SU-DHL-6 (cell line): ENCODE data around the gene TPD52L2.

Source experiments
- H2AFZ ChIP-seq: fragments of 200-600 bp; sonication (generic); 2 replicates; pipeline ENCODE4 v1.6.1; 2014; ENCODE audit warnings: low read depth, mild to moderate bottlenecking, moderate library complexity, mixed read lengths, antibody characterized with exemption, low read length; ENCODE audit not compliant: severe bottlenecking
- H3F3A ChIP-seq: fragments of 200-600 bp; shearing (Covaris generic); 2 replicates; pipeline ENCODE4 v1.6.0; 2016; ENCODE audit warnings: antibody characterized with exemption, mild to moderate bottlenecking; ENCODE audit not compliant: insufficient read depth
- H3K27ac ChIP-seq: fragments of 200-600 bp; sonication (generic); 2 replicates; pipeline ENCODE4 v1.5.1; 2016; ENCODE audit warnings: low read depth, mild to moderate bottlenecking, low read length, moderate library complexity, mixed read lengths
- H3K27me3 ChIP-seq: fragments of 200-600 bp; sonication (generic), shearing (Covaris generic); 2 replicates; pipeline ENCODE4 v1.6.0; 2014; ENCODE audit warnings: mild to moderate bottlenecking, low read length
- H3K36me3 ChIP-seq: fragments of 200-600 bp; sonication (generic); 2 replicates; pipeline ENCODE4 v1.6.1; 2014; ENCODE audit warnings: mild to moderate bottlenecking, low read length, mixed read lengths
- H3K4me2 ChIP-seq: fragments of 300-600, 200-600 bp; shearing (Covaris generic), sonication (generic); 2 replicates; pipeline ENCODE4 v1.6.0; 2014; ENCODE audit warnings: low read length, low read depth, mild to moderate bottlenecking; ENCODE audit not compliant: poor library complexity, severe bottlenecking
- H3K4me3 ChIP-seq: fragments of 200-600 bp; sonication (generic); 2 replicates; pipeline ENCODE4 v1.5.1; 2014; ENCODE audit warnings: antibody characterized with exemption, low read length, mild to moderate bottlenecking, mixed read lengths; ENCODE audit not compliant: insufficient read depth, poor library complexity, severe bottlenecking
- H3K79me2 ChIP-seq: fragments of 200-600 bp; sonication (generic); 2 replicates; pipeline ENCODE4 v1.6.1; 2014; ENCODE audit warnings: mild to moderate bottlenecking, low read length, moderate library complexity; ENCODE audit not compliant: insufficient read depth
- H3K9ac ChIP-seq: fragments of 200-600 bp; sonication (generic); 2 replicates; pipeline ENCODE4 v1.7.0; 2014; ENCODE audit warnings: mild to moderate bottlenecking, low read length
- H3K9me2 ChIP-seq: fragments of 200-600 bp; sonication (generic); replicated peaks from 2 replicates; pipeline ENCODE4 v1.6.1; 2014; ENCODE audit warnings: low read length; ENCODE audit not compliant: insufficient read depth
- H3K9me3 ChIP-seq: fragments of 200-600 bp; sonication (generic); 2 replicates; pipeline ENCODE4 v1.6.1; 2014; ENCODE audit warnings: low read length, mixed read lengths; ENCODE audit not compliant: insufficient read depth
- H4K20me1 ChIP-seq: fragments of 200-600 bp; sonication (generic); 2 replicates; pipeline ENCODE4 v1.6.1; 2014; ENCODE audit warnings: low read depth, mild to moderate bottlenecking, antibody characterized with exemption, low read length, moderate library complexity, mixed read lengths
- EZH2phosphoT487 ChIP-seq: fragments of 200-600 bp; sonication (generic), shearing (Covaris generic); conservative IDR thresholded peaks from 2 replicates; pipeline ENCODE4 v1.6.1; 2018; ENCODE audit warnings: mild to moderate bottlenecking, antibody characterized with exemption, low read length, moderate library complexity, mixed read lengths
- TF ChIP-seq, protein P1 (sequence below): fragments of 200-600 bp; sonication (generic); IDR thresholded peaks from one replicate; pipeline ENCODE4 v1.5.1; 2017; ENCODE audit warnings: antibody characterized with exemption, mild to moderate bottlenecking, low read length, moderate library complexity; ENCODE audit not compliant: insufficient read depth, poor library complexity, severe bottlenecking

TPD52L2 gene

DNA sequence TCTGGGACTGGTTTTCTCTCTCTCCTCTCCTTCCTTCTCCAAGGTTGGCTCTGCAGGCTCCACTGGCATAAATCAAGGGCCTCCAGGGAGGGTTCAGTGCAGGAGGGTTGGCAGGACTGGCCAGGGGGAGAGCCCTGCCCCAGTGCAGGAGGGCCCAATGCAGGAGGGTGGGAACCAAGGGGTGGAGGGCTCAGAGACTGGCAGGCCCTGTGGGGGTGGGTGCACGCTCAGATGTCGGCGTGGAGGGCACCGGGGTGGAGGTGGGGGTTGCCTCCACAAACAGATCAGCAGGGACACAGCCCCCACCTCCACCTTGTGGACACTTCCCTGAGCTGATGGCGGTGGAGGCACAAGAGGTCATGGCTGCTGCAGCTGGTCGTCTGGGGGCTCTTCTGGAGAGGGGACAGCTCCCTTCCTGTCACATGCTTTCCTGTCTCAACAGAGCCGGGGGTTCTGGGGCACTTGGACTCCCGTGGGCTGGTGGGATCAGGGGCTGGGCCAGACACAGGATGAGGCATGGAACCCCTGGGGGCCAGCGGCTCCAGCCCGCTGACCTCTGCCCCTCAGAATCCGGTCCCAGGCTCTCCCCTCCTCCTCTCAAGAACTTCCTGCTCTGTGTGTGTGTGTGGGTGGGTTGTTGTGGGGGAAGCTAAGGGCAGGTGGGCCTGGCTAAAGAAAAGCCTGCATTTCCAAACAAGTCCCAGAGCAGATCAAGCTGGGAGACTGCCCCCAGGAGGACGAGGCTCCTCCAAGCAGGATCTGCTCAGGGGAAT, 6.5 kb upstream of the TPD52L2 start:
- H3K27ac ChIP-seq = no peak overlapping the region

DNA sequence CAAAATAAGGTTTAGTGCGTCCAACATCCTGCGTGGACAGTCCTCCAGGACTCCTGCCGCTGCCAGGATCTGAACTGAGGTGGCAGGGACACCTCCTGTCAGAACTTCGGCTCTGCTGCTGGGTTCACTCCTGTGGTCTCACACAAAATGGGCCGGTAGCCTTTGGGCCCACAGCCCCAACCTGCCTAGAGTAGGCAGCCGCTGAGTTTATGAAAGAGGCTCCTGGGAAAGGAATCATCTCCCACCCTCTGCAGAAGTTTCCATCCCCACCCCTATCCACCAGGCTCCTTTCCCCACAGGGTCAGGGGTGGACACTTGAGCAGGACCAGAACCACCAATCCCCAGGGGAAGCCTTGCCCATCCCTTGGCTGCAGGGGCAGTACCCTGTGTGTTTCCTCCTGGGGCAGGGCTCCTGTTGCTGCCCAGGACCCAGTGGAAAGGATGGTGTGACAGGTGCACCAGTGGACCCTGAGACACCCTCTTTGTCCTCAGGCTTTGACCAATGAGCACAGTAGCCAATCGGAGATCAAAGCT, 5.8 kb upstream of the TPD52L2 start:
- Histone ChIP-seq H3K36me3 (no peaks in the 10 kb centered on the region), H2AFZ (no peak overlapping the region), H3K79me2 (peaks cover 5% of the 10 kb centered on the region; the same call in 1 of the 2 replicates), H3K27me3 (no peaks in the 10 kb centered on the region), H3F3A (peaks cover 8% of the 10 kb centered on the region), H3K9me2 (no peaks in the 10 kb centered on the region), H3K4me3 (no peak overlapping the region), H4K20me1 (no peaks in the 10 kb centered on the region), H3K9ac (no peak overlapping the region), H3K4me2 (no peak overlapping the region), H3K9me3 (no peaks in the 10 kb centered on the region), H3K27ac (no peak overlapping the region)
- TF ChIP-seq EZH2phosphoT487 = no peak
- TF ChIP-seq, protein P1, sequence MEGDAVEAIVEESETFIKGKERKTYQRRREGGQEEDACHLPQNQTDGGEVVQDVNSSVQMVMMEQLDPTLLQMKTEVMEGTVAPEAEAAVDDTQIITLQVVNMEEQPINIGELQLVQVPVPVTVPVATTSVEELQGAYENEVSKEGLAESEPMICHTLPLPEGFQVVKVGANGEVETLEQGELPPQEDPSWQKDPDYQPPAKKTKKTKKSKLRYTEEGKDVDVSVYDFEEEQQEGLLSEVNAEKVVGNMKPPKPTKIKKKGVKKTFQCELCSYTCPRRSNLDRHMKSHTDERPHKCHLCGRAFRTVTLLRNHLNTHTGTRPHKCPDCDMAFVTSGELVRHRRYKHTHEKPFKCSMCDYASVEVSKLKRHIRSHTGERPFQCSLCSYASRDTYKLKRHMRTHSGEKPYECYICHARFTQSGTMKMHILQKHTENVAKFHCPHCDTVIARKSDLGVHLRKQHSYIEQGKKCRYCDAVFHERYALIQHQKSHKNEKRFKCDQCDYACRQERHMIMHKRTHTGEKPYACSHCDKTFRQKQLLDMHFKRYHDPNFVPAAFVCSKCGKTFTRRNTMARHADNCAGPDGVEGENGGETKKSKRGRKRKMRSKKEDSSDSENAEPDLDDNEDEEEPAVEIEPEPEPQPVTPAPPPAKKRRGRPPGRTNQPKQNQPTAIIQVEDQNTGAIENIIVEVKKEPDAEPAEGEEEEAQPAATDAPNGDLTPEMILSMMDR = no peak

More for the DNA sequence above, 6.5 kb upstream of the TPD52L2 start:
- Histone ChIP-seq H3K79me2 (peaks cover 5% of the 10 kb centered on the region; the same call in 1 of the 2 replicates), H3F3A (peaks cover 3% of the 10 kb centered on the region), H3K4me2 (no peak overlapping the region), H3K36me3 (no peaks in the 10 kb centered on the region), H3K9ac (no peak overlapping the region), H3K9me3 (no peaks in the 10 kb centered on the region), H2AFZ (no peak overlapping the region), H4K20me1 (no peaks in the 10 kb centered on the region), H3K4me3 (no peak overlapping the region), H3K27me3 (no peaks in the 10 kb centered on the region), H3K9me2 (no peaks in the 10 kb centered on the region)
- TF ChIP-seq, protein P1 = no peak
- no peak for TF ChIP-seq EZH2phosphoT487

DNA sequence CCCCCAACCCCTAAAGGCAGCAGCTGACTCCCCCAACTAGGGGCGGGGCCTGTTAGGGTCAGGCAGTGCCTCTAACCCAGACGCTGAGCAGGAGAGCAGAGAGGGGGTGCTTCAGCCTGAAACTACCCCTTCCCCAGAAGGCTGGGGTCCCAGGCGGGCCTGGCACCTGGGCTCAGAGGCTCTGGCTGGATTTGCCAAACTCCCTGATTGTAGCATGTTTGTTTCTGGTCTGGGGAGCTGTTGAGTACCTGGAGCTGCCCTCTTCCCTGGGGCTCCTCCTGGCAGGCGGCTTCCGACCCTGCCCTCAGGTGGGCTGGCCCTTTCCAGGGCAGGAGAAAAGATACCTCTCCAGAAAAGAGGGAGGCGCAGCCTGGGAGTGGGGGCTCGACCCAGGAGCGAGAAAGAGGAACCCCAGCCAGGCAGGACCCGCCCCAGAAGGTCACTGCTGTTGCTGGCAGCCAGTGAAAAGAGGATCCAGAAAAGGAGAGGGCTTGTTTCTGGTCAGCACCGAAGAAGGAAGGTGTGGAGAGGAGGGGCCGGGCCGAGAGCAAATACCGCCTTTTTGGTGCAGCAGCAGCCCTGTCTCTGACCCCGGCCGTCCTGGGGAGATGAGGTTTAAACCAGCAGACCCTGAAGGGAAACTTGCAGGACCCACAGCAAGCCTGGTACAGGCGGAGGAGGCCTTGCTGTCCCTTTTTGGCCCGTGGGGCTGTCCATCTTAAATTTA, 4.6 kb upstream of the TPD52L2 start:
- Histone ChIP-seq H3F3A (peaks cover 8% of the 10 kb centered on the region), H3K36me3 (no peaks in the 10 kb centered on the region), H3K79me2 (peaks cover 8% of the 10 kb centered on the region), H3K27me3 (no peaks in the 10 kb centered on the region), H2AFZ (no peak overlapping the region), H3K9me2 (no peaks in the 10 kb centered on the region), H3K4me2 (no peak overlapping the region), H3K9ac (no peak overlapping the region), H3K4me3 (no peak overlapping the region), H3K9me3 (no peaks in the 10 kb centered on the region), H4K20me1 (no peaks in the 10 kb centered on the region), H3K27ac (no peak overlapping the region)
- TF ChIP-seq, protein P1 = no peak
- no peak for TF ChIP-seq EZH2phosphoT487
